Spleen (tissue), 11 donors: ENCODE data around the gene MMP27. TPM values are rescaled to one million over a fixed set of nuclear protein-coding genes. Genes with fewer than 3 reads are reported as not detected.
A peak's percentile ranks its signal among the peaks of the same experiment; 100 is the strongest.
"Not testable (repeated sequence)": the region's sequence is repeated elsewhere in the genome, so short reads cannot be mapped to it uniquely, and the experiment has no call there.

ENCODE experiments used
- DNase-seq: peaks from one replicate; pipeline ENCODE4 v3.0.0-alpha.2; 2020
- H3K27ac ChIP-seq, 8 donors: fragments of 200-600 bp; sonication (generic) in 7 of 8; 1 replicate in 4 of 8; 2 replicates in 4 of 8; pipeline versions ENCODE4 v1.5.0 to v1.8.0; 2016 to 2021; ENCODE audit warnings: inconsistent platforms in 4 of 8, mild to moderate bottlenecking in 4 of 8, moderate library complexity in 1 of 8
- H3K27me3 ChIP-seq, 7 donors: fragments of 200-600 bp; sonication (generic) in 6 of 7; replicated peaks in 1 of 7; 1 replicate in 4 of 7; 2 replicates in 3 of 7; pipeline versions ENCODE4 v1.5.0 to v1.8.0; 2016 to 2021; ENCODE audit warnings: inconsistent platforms in 3 of 7, mild to moderate bottlenecking in 1 of 7
- H3K36me3 ChIP-seq, 6 donors: fragments of 200-600 bp; sonication (generic) in 5 of 6; 1 replicate in 4 of 6; 2 replicates in 2 of 6; pipeline versions ENCODE4 v1.5.0 to v1.8.0; 2016 to 2021; ENCODE audit warnings: inconsistent platforms in 2 of 6
- H3K4me1 ChIP-seq, 6 donors: fragments of 200-600 bp; sonication (generic) in 5 of 6; 1 replicate in 3 of 6; 2 replicates in 3 of 6; pipeline versions ENCODE4 v1.5.0 to v1.8.0; 2016 to 2021; ENCODE audit warnings: inconsistent platforms in 3 of 6
- H3K4me3 ChIP-seq, 8 donors: fragments of 200-600 bp; sonication (generic) in 7 of 8; 1 replicate in 4 of 8; 2 replicates in 4 of 8; pipeline versions ENCODE4 v1.5.0 to v1.8.0; 2016 to 2021; ENCODE audit warnings: inconsistent platforms in 4 of 8, mild to moderate bottlenecking in 4 of 8, moderate library complexity in 2 of 8
- H3K9me3 ChIP-seq, 8 donors: fragments of 200-600 bp; sonication (generic) in 7 of 8; 1 replicate in 4 of 8; 2 replicates in 4 of 8; pipeline versions ENCODE4 v1.5.0 to v1.8.0; 2016 to 2021; ENCODE audit warnings: inconsistent platforms in 4 of 8
- POLR2A ChIP-seq, 3 donors: fragments of 450-650 bp; IDR thresholded peaks; one replicate each; pipeline ENCODE4 v1.5.1; 2017; ENCODE audit warnings: antibody characterized with exemption in 3 of 3, mild to moderate bottlenecking in 1 of 3
- POLR2AphosphoS5 ChIP-seq, 3 donors: sonication (generic); formaldehyde crosslinking; IDR thresholded peaks; one replicate each; pipeline ENCODE4 v1.5.1; 2017; ENCODE audit warnings: antibody characterized with exemption in 3 of 3
- WGBS, 5 donors: extraction: QIAGEN DNeasy Blood & Tissue Kit in 3 of 5; methylation state at CpG; one replicate each; pipeline versions ENCODE4 v1.1.5 to v1.1.7; 2013 to 2018; 5-methylcytosine and 5-hydroxymethylcytosine counted together
- intact Hi-C: fragments of 100-400 bp; cut with DNase I; formaldehyde crosslinking; loops from one replicate; pipeline ENCODE4 v1.15.0; 2023; ENCODE audit warnings: low total_unique reads
- polyA plus RNA-seq, 3 donors: library from polyadenylated mRNA; stranded (reverse); fragments of 200-250 nt; gene quantifications; one replicate each; pipeline ENCODE4 v1.2.1, GENCODE V29; 2013
- total RNA-seq, 7 donors: library from RNA; depleted of rRNA in 3 of 7; stranded (reverse); fragments of >200 nt in 3 of 7; fragmentation: NEBNext Ultra II Directional in 4 of 7; extraction: Animal tissue kit (Norgen Biotek cat#: 25700) in 4 of 7; gene quantifications; one replicate each; pipeline versions ENCODE4 v1.1.0 to v1.2.1, GENCODE V29; 2016 to 2021
- TF ChIP-seq, protein P1 (sequence below), 11 experiments: fragments of 200-600 bp in 7 of 11; fragments of 450-650 bp in 4 of 11; sonication (generic) in 4 of 11; IDR thresholded peaks in 8 of 11; conservative IDR thresholded peaks in 3 of 11; 1 replicate in 7 of 11; 2 replicates in 4 of 11; pipeline versions ENCODE4 v1.4.0 to v1.8.0; 2016 to 2021; ENCODE audit warnings: antibody characterized with exemption in 11 of 11, inconsistent platforms in 4 of 11, mild to moderate bottlenecking in 1 of 11
- donor health status: healthy with polysubstance abuse.
- donor health status: DM: no; HTN: no; CAD: no; lungs with moderate emphysema.
- donor health status: DM: no; HTN: no; CAD: no.
- donor health status: Bipolar disorder and iron deficiency.
- donor health status: healthy.
- donor health status: DM: no; HTN: no; CAD: no.
- donor health status: DM: yes; HTN: yes; CAD: no.

Gene MMP27
- total and polyA plus RNA-seq, 10 donors: 0.23 TPM; not detected in 9

DNA sequence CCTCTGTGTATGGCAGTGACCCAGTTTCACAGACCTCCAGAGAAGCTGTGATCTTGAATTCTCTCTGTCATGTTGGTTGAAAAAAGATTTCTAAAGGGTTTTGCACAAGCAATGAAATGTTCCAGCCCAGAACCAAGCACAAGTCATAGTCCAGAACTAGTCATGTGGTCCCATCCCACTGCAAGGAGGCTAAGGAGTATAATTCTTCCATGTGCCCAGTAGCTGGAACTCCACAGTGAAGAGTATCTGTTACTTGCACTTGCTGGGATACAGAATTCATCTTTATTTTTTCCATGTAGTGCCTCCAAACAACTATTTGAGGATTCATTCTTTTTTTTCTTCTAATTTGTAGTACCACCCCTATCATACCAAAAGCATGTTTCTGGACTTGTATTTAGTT lies 29.1 kb upstream of the MMP27 start:
- no peaks in the 10 kb centered on the region for H3K4me1 ChIP-seq
- TF ChIP-seq POLR2AphosphoS5 (IDR thresholded peaks at IDR 0.05) (no peak), POLR2A (IDR thresholded peaks at IDR 0.05) (no peak)
- TF ChIP-seq, protein P1, sequence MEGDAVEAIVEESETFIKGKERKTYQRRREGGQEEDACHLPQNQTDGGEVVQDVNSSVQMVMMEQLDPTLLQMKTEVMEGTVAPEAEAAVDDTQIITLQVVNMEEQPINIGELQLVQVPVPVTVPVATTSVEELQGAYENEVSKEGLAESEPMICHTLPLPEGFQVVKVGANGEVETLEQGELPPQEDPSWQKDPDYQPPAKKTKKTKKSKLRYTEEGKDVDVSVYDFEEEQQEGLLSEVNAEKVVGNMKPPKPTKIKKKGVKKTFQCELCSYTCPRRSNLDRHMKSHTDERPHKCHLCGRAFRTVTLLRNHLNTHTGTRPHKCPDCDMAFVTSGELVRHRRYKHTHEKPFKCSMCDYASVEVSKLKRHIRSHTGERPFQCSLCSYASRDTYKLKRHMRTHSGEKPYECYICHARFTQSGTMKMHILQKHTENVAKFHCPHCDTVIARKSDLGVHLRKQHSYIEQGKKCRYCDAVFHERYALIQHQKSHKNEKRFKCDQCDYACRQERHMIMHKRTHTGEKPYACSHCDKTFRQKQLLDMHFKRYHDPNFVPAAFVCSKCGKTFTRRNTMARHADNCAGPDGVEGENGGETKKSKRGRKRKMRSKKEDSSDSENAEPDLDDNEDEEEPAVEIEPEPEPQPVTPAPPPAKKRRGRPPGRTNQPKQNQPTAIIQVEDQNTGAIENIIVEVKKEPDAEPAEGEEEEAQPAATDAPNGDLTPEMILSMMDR (IDR thresholded peaks at IDR 0.05 in 8 of 11, conservative IDR thresholded peaks at IDR 0.05 in 3 of 11): no peak
- no peaks in the 10 kb centered on the region for H3K9me3 ChIP-seq
- H3K27me3 ChIP-seq: peaks cover 0 to 9% (median 0%) of the 10 kb centered on the region in 7 donors
- H3K4me3 ChIP-seq: no peak overlapping the region
- DNase-seq: no peak
- intact Hi-C loops: no loop called here
- no peaks in the 10 kb centered on the region for H3K36me3 ChIP-seq
- H3K27ac ChIP-seq: no peak overlapping the region

DNA sequence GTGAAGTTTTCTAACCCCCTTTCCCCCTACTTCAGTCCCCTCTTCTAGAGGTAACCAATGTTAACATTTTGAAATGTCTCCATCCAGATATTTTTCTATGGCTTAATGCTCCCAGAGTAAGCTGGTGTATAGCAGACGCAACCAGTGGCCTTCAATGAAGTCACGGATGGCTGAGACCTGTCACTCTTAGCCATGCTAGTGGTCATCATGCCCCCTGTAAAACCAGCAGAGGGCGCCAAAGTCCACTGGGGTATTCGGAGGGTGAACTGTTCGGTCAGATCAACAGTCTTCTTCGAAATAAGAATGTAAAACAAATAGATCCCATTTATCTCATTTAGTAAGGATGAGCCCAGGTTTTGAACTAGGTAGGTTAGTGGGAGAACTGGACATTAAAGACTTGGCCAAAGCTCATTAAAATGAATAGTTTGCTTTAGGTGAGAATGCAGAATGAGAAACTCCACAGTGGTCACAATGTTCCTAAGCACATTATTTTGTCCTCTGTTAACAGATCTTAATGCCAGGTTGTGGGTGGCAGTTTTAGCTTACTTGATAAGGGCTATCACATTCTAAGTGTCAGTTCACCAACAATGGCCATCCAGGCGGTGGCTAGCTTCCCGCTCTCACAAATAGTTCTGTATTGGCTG lies 27.8 kb upstream of the MMP27 start:
- Histone ChIP-seq H3K9me3 (no peaks in the 10 kb centered on the region), H3K36me3 (no peaks in the 10 kb centered on the region), H3K27ac (no peak overlapping the region), H3K4me1 (no peaks in the 10 kb centered on the region), H3K4me3 (no peak overlapping the region), H3K27me3 (peaks cover 0 to 9% (median 0%) of the 10 kb centered on the region in 7 donors)
- 52 to 60% (median 54%) methylated on average over 8 of the region's 8 CpGs for WGBS, 5 donors
- intact Hi-C loops: no loop called here
- peak; percentile 84 for DNase-seq
- no peak for TF ChIP-seq POLR2AphosphoS5 (IDR thresholded peaks at IDR 0.05)
- TF ChIP-seq, protein P1 (IDR thresholded peaks at IDR 0.05 in 8 of 11, conservative IDR thresholded peaks at IDR 0.05 in 3 of 11): peak in 10 of 11 experiments; percentile 13 to 73 (median 51)

DNA sequence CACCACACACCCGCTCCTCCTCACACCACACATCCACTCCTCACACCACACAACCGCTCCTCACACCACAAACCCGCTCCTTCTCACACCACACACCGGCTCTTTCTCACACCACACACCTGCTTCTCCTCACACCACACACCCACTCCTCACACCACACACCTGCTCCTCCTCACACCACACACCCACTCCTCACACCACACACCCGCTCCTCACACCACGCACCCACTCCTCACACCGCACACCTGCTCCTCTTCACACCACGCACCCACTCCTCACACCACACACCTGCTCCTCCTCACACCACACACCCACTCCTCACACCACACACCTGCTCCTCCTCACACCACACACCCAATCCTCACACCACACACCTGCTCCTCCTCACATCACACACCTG lies 25.4 kb upstream of the MMP27 start:
- DNase-seq, H3K4me3 ChIP-seq, H3K9me3 ChIP-seq, H3K27me3 ChIP-seq, H3K27ac ChIP-seq, H3K36me3 ChIP-seq, intact Hi-C loops: not testable (repeated sequence)
- peaks cover 0 to 11% (median 0%) of the 10 kb centered on the region in 6 donors for H3K4me1 ChIP-seq
- 48 to 57% (median 54%) methylated on average over 8 of the region's 8 CpGs for WGBS, 5 donors

DNA sequence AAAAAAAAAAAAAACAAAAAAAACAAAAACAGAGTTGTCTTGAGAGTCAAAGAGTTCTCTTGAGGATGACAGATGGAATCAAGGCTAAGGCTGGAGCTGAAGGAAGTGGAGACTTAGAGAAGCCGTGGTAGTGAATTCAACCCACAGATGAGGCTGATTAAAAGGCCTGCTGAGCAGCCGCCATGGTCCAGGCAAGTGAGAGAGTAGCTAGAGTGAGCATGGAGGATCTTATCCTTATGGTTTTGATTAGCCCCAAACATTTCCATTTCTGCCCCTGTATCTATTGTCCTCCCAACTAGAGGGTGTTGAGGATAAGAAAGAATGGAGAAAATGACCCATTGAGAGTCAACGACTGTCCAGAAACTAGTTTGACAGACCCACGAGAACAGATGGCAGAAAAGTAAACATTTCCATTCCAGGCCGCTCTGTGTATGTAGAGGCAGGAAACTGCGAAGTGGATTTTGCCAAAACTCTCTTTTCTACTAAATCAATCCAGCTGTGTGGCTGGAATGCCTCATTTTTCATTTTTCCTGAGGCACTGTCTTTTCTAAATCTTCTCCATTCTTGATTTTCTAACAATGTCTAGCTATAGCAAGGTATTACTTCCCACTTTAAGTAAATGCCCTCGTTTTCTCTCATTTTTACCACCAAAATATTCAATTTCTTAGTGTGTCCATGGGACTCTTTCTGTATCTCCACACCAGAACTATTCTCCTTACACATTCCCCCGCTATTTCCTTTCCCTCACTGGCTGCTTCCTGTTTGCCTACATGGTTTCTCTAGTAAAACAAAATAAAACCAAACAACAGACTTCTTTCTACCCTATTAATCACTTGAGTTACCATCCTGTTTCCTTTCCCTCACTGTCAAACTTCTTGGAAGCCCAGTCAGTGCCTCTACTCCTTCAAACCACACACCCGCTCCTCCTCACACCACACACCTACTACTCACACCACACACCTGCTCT lies 24.6 kb upstream of the MMP27 start:
- WGBS, 5 donors: 53 to 66% (median 63%) methylated on average over 9 of the region's 9 CpGs
- intact Hi-C loops: no loop called here
- no peaks in the 10 kb centered on the region for H3K9me3 ChIP-seq
- no peaks in the 10 kb centered on the region for H3K36me3 ChIP-seq
- H3K4me3 ChIP-seq: no peak overlapping the region
- TF ChIP-seq POLR2AphosphoS5 (IDR thresholded peaks at IDR 0.05) (no peak), POLR2A (IDR thresholded peaks at IDR 0.05) (no peak)
- TF ChIP-seq, protein P1 (IDR thresholded peaks at IDR 0.05 in 8 of 11, conservative IDR thresholded peaks at IDR 0.05 in 3 of 11): no peak
- no peaks in the 10 kb centered on the region for H3K27me3 ChIP-seq
- H3K27ac ChIP-seq: no peak overlapping the region
- H3K4me1 ChIP-seq: peaks cover 0 to 11% (median 0%) of the 10 kb centered on the region in 6 donors
- DNase-seq: no peak
